Smooth muscle cell (in vitro differentiated cells): Measurements from ENCODE around the gene ALDH3A1. TPM values are rescaled to one million over a fixed set of nuclear protein-coding genes. Genes with fewer than 3 reads are reported as not detected.

Experiments used
- DNase-seq: peaks from one replicate; lab custom pipeline; 2025; ENCODE audit not compliant: unreplicated experiment; lab: John Stamatoyannopoulos, UW
- H2AFZ ChIP-seq: fragments of 200-600 bp; sonication (generic); 2 replicates; pipeline ENCODE4 v1.6.0; 2016; ENCODE audit warnings: antibody characterized with exemption, low read depth, mild to moderate bottlenecking
- H3F3A ChIP-seq: fragments of 200-600 bp; sonication (generic); 2 replicates; pipeline ENCODE4 v1.6.0; 2017; ENCODE audit warnings: antibody characterized with exemption, low read depth
- H3K27ac ChIP-seq: fragments of 200-600 bp; sonication (generic); 2 replicates; pipeline ENCODE4 v1.5.1; 2016; ENCODE audit warnings: low read depth, mild to moderate bottlenecking
- H3K27me3 ChIP-seq: fragments of 200-600 bp; sonication (generic); 2 replicates; pipeline ENCODE4 v1.6.1; 2016; ENCODE audit warnings: low read depth, mild to moderate bottlenecking
- H3K36me3 ChIP-seq: fragments of 200-600 bp; sonication (generic); 2 replicates; pipeline ENCODE4 v1.5.1; 2016; ENCODE audit warnings: low read depth
- H3K4me1 ChIP-seq: fragments of 200-600 bp; sonication (generic); 2 replicates; pipeline ENCODE4 v1.5.1; 2016; ENCODE audit warnings: low read depth
- H3K4me2 ChIP-seq: fragments of 200-600 bp; sonication (generic); 2 replicates; pipeline ENCODE4 v1.6.0; 2016; ENCODE audit warnings: mild to moderate bottlenecking
- H3K4me3 ChIP-seq: fragments of 200-600 bp; sonication (generic); 2 replicates; pipeline ENCODE4 v1.5.1; 2016; ENCODE audit warnings: mild to moderate bottlenecking
- H3K79me2 ChIP-seq: fragments of 200-600 bp; sonication (generic); 2 replicates; pipeline ENCODE4 v1.6.0; 2016; ENCODE audit warnings: low read depth, mild to moderate bottlenecking
- H3K9ac ChIP-seq: fragments of 200-600 bp; sonication (generic); 2 replicates; pipeline ENCODE4 v1.6.0; 2016; ENCODE audit warnings: low read depth
- H3K9me3 ChIP-seq: fragments of 200-600 bp; sonication (generic); replicated peaks from 2 replicates; pipeline ENCODE4 v1.5.1; 2016; ENCODE audit warnings: low read depth
- H4K20me1 ChIP-seq: fragments of 200-600 bp; sonication (generic); 2 replicates; pipeline ENCODE4 v1.6.0; 2016; ENCODE audit warnings: low read depth
- CTCF ChIP-seq: fragments of 200-600 bp; sonication (generic); IDR thresholded peaks from 2 replicates; pipeline ENCODE4 v1.5.1; 2017; ENCODE audit warnings: borderline replicate concordance, mild to moderate bottlenecking, antibody characterized with exemption; ENCODE audit not compliant: insufficient read depth, poor library complexity, severe bottlenecking
- WGBS: methylation state at CpG from one replicate; pipeline ENCODE4 v1.1.7; 2016; ENCODE audit warnings: low lambda C conversion rate; 5-methylcytosine and 5-hydroxymethylcytosine counted together
- polyA plus RNA-seq: library from polyadenylated mRNA; unstranded; fragments of >200 nt; fragmentation: Nextera tagmentation; extraction: Ambion mirVana; gene quantifications from 2 replicates; pipeline ENCODE4 v1.2.1, GENCODE V29; 2016
- total RNA-seq: library from RNA; depleted of rRNA; stranded (reverse); fragments of >200 nt; gene quantifications from 2 replicates; pipeline ENCODE4 v1.2.3, GENCODE V29; 2014

The ALDH3A1 gene
- total and polyA plus RNA-seq, 2 experiments from 2014 or later: 0.18 TPM; not detected in 1

- Histone ChIP-seq H2AFZ (no peak overlapping the region), H3K79me2 (no peaks in the 10 kb centered on the region), H3K4me2 (no peak overlapping the region), H4K20me1 (no peaks in the 10 kb centered on the region), H3K4me1 (no peaks in the 10 kb centered on the region), H3K9me3 (no peaks in the 10 kb centered on the region), H3K9ac (no peak overlapping the region), H3K27ac (no peak overlapping the region), H3K36me3 (no peaks in the 10 kb centered on the region), H3F3A (no peaks in the 10 kb centered on the region), H3K4me3 (no peak overlapping the region), H3K27me3 (no peaks in the 10 kb centered on the region)
- DNase-seq: no peak
- WGBS: 97% methylated on average over 12 of the region's 12 CpGs
- TF ChIP-seq CTCF: no peak
Observed at GRCh38 chr17:19757536-19758180, 9.6 kb upstream of the ALDH3A1 start.

GRCh38 chr17:19756546-19756945 lies 8.4 kb upstream of the ALDH3A1 start:
- TF ChIP-seq CTCF: no peak
- H3K27me3 ChIP-seq: no peaks in the 10 kb centered on the region
- H3K9ac ChIP-seq: peak overlapping the region; percentile 50
- no peaks in the 10 kb centered on the region for H3F3A ChIP-seq
- H2AFZ ChIP-seq: no peak overlapping the region
- H3K4me3 ChIP-seq: no peak overlapping the region
- H3K4me2 ChIP-seq: peak overlapping the region; percentile 52
- H3K27ac ChIP-seq: peak overlapping the region; percentile 50
- H3K9me3 ChIP-seq: no peaks in the 10 kb centered on the region
- 37% methylated on average over 10 of the region's 10 CpGs for WGBS
- H3K79me2 ChIP-seq: no peaks in the 10 kb centered on the region
- no peak for DNase-seq
- no peaks in the 10 kb centered on the region for H3K36me3 ChIP-seq
- no peaks in the 10 kb centered on the region for H3K4me1 ChIP-seq
- H4K20me1 ChIP-seq: no peaks in the 10 kb centered on the region

- no peaks in the 10 kb centered on the region for H3K36me3 ChIP-seq
- H3K9me3 ChIP-seq: no peaks in the 10 kb centered on the region
- H3K4me2 ChIP-seq: peak overlapping the region; percentile 52
- no peaks in the 10 kb centered on the region for H3F3A ChIP-seq
- H3K27me3 ChIP-seq: no peaks in the 10 kb centered on the region
- no peak for DNase-seq
- 85% methylated on average over 11 of the region's 11 CpGs for WGBS
- TF ChIP-seq CTCF: no peak
- H3K4me1 ChIP-seq: no peaks in the 10 kb centered on the region
- no peak overlapping the region for H3K4me3 ChIP-seq
- H4K20me1 ChIP-seq: no peaks in the 10 kb centered on the region
- no peak overlapping the region for H2AFZ ChIP-seq
- H3K27ac ChIP-seq: peak overlapping the region; percentile 50
- peak overlapping the region; percentile 50 for H3K9ac ChIP-seq
- H3K79me2 ChIP-seq: no peaks in the 10 kb centered on the region
Observed at GRCh38 chr17:19755821-19756510, 7.9 kb upstream of the ALDH3A1 start.
